RCC 7860 (cell line): ENCODE results near the gene NPAS3.

ENCODE experiments used
- DNase-seq: peaks from one replicate; pipeline ENCODE4 v3.0.0-alpha.2; 2015; ENCODE audit warnings: low spot score
- FAIRE-seq: peaks from 2 replicates; lab custom pipeline; 2012; peaks lifted over from hg19 to GRCh38; lab: Jason Lieb, UNC

Gene NPAS3

GRCh38 chr14:33150666-33151428 lies 212.2 kb downstream of the NPAS3 start:
- no peak for DNase-seq
- FAIRE-seq: no peak

- no peak for FAIRE-seq
These were observed 224.4 kb downstream of the NPAS3 start for GRCh38 chr14:33163109-33163508.

DNA sequence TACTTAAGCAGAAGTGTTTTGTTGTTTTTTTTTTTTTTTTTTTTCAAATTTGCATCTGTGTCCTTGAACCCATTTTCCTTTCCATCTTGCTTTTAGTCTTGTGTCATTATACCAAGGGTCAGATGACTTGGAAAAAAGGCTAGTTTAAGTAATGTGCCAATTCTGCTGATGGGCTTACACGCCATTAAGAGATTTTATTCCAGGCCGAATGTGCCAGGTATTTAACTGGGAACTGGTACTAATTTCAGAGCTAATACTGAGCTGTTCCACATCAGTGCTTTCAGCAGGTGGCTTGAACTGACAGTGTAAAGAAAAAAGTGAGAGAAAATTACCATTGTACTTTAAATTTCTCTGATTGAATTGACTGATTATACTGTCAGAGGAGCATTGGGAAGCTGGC lies 224.9 kb downstream of the NPAS3 start:
- DNase-seq: no peak
- no peak for FAIRE-seq

More at GRCh38 chr14:33163109-33163508, 224.4 kb downstream of the NPAS3 start:
- no peak for DNase-seq

DNA sequence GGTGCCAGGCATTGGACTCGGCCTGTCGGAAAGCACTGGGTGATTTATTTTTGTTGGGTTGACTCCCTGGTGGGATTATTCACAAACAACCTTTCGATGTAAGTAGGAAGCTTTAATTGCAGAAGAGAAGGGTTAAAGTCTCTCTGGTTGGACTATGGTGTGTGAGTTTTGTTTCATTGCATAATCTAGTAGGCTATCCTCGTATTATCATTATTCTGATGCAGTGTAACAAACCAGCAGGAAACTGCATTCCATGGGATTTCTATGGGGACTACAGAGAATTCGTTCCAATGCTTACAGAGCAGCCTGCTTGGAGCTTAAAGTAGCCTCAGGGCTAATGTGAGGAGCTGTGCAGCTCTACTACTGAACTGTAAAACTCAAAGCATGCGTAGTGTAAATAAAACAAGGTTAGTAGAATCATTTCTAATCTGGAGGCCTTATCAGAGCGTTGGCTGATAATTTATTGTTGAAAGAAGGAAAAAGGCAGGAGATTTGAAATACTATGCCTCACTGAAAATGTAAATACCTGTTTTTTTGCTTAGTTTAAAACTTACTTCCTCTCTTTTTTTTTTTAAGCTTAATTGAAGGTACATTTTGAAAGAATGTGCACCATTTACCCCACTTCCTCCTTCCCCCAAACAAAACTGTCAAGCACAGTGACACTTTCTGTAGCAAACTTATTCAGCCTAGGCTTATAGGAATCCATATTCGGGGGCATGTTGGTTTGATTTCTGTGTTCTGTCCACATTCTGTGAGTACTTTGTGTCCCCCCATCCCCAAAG lies 226.7 kb downstream of the NPAS3 start:
- no peak for FAIRE-seq
- no peak for DNase-seq

GRCh38 chr14:33165926-33166289 lies 227.2 kb downstream of the NPAS3 start:
- no peak for FAIRE-seq
- no peak for DNase-seq

GRCh38 chr14:33175951-33176350 lies 237.3 kb downstream of the NPAS3 start:
- FAIRE-seq (no peak), DNase-seq (no peak)

DNA sequence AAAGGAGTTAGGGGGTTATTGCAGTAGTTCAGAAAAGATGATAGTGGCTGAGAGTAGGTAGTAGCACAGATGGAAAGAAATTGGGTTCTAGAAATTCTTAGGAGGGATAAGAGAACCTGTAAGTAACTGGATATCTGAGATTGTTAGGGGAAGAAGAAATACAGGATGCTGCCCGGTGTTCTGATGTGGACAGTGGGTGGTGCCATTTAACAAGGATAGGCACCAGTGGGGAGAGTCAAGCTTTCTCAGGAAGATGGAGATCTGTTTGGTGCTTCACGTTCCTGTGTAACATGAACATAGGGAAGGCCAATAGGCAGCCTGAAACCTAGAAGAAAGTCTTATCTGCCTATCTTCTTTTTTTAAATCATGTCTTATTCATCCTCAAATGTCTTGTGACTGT lies 245.9 kb downstream of the NPAS3 start:
- no peak for DNase-seq

GRCh38 chr14:33186656-33187055 lies 248.0 kb downstream of the NPAS3 start:
- DNase-seq: no peak

More for the DNA sequence above, 245.9 kb downstream of the NPAS3 start:
- no peak for FAIRE-seq

DNA sequence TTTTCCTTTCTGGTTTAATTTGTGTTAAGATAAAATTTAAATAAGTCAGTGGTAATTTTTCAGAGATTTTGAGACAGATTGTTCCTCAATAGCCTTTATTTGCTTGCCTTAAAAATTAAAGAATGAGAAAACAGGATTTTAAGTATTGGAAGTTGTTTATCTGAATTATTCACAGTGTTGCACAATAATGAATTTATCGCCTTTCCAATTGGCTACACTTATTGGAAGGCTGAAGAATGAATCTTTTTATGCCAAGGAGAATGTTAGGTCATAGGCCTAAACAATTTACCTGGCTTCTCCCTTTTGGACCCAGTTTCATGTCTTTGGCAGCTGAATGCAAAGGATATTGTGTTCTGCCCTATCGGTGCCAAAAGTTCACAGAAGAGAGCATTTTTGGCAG lies 250.2 kb downstream of the NPAS3 start:
- no peak for DNase-seq

More at GRCh38 chr14:33186656-33187055, 248.0 kb downstream of the NPAS3 start:
- no peak for FAIRE-seq

GRCh38 chr14:33191855-33192254 lies 253.2 kb downstream of the NPAS3 start:
- DNase-seq (no peak), FAIRE-seq (no peak)

More for the DNA sequence above, 250.2 kb downstream of the NPAS3 start:
- no peak for FAIRE-seq

DNA sequence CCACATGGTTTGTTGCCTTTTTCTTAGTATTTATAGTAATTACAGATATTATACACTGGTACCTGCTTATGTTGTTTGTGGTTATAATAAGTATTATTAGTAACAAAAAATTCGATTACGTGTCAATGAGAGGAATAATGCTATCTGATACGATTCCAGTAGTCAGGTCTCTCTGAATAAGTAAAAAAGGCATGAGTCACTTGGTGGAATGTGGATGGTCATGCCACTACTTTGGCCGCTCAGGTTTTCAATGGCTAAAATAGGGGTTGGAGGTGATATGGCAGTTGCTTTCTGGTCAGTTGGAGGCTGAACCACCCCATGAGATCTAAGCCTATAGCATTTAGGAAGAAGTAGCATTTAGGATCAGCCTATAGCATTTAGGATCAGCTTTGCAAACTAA lies 255.9 kb downstream of the NPAS3 start:
- no peak for FAIRE-seq

GRCh38 chr14:33198684-33199083 lies 260.0 kb downstream of the NPAS3 start:
- no peak for DNase-seq
- FAIRE-seq: no peak

More for the DNA sequence above, 255.9 kb downstream of the NPAS3 start:
- DNase-seq: no peak

GRCh38 chr14:33201116-33201515 lies 262.4 kb downstream of the NPAS3 start:
- FAIRE-seq (no peak), DNase-seq (no peak)

DNA sequence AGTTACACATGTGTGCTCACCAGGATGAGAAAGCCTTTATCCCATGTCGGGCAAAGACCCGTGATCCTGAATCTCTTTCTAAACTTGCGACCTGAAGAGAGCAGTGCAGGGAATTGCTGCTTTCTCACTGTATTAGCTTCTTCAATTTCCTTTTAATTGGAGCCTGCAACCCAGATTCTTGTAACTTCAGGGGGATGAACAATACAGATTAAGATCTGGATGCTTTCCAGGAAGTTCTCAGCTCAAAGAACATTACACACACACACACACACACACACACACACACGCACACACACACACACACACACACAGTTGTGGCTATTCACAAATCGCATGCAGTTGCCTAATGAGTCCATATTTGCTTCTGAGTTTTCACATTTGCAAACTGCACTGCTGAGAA lies 268.3 kb downstream of the NPAS3 start:
- DNase-seq: no peak
- no peak for FAIRE-seq

- DNase-seq (no peak), FAIRE-seq (no peak)
These were observed 268.9 kb downstream of the NPAS3 start for GRCh38 chr14:33207467-33208017.

- DNase-seq (no peak), FAIRE-seq (no peak)
These were observed 271.6 kb downstream of the NPAS3 start for GRCh38 chr14:33210311-33210710.

DNA sequence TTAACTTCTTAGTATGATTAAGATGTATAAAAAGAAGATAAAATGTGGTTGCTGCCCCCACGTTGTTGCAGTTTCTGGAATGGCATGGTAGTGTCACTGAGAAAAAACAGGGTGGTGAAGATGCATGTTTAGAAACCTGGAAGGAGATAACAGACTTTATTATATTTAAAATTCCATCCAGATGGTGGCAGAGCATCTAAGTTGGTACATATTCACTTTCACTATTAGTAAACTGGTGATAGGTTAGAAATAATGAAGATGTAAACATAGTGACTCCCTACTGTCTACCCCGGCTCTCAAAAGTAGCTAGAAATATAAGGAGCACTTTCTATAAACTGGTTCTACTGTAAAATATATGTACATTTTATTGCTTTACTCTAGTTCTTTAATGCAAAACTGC lies 279.3 kb downstream of the NPAS3 start:
- DNase-seq: no peak
- FAIRE-seq: no peak

DNA sequence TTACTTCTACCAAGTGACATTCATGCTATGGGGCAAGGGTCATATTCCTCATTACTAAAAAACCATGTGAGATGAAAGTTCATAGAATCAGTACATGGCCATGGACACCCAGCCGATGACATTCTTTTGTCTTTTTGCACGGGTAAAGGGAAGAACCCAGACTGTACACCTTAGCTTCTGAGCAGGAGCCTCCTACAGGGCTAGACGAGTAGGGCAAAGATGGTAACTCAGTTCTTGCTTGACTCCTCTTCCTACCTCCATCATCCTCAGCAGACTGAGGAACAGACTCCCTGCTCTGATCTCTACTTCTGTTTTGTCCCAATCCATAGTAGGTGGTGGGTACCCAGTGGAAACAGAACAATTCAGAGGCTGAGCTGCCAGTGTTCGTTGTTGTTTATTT lies 281.3 kb downstream of the NPAS3 start:
- FAIRE-seq: no peak
- no peak for DNase-seq

GRCh38 chr14:33229269-33229929 lies 290.7 kb downstream of the NPAS3 start:
- DNase-seq (no peak), FAIRE-seq (no peak)

GRCh38 chr14:33230021-33230420 lies 291.3 kb downstream of the NPAS3 start:
- DNase-seq (no peak), FAIRE-seq (no peak)

- FAIRE-seq (no peak), DNase-seq (no peak)
These were observed 293.4 kb downstream of the NPAS3 start for GRCh38 chr14:33232031-33232430.
